ENCODE data around the gene PEX6.
"Not testable (repeated sequence)": the region's sequence is repeated elsewhere in the genome, so short reads cannot be mapped to it uniquely, and the experiment has no call there.

PEX6 gene

DNA sequence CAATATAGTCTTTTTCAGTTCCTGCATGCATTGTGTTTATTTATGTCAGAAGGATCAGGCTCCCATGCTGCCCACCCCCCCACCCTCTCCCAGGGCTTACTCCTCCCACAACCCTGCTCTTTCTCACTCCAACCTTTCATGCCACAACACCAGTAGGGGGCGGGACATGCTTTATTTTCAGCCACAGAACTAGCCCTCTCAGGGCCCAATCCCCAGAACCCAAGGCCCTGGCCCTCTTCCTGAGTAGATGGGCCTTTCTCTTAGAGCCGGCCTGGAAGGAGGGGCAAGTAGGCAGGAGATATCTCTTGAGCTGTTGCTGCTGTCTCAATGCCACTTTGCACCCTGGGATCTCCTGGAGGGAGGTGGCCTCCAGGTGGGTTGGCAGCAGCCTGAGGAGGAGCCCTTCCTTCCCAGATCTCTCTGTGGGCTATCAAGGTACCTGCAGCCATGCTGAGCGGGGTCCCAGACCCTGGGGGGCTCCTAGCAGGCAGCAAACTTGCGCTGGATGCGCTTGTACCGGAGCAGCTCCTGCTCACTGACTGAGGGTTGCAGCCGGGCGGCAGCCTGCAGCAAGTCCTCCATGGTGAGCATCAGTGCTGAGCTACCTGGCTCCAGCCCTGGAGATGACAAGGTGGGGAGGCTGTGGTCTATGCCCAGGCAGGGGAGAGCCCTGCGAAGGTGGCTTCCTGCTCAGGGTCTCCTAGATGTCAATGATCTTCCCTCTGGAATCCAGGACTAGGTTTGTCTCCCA lies 15.0 kb downstream of the PEX6 start:
- Histone ChIP-seq H3K4me3 (ENCODE audit: low read depth, low read length) (no peak overlapping the region), H3K9me3 (ENCODE audit: control insufficient read depth, insufficient read depth, low read length) (no peaks in the 10 kb centered on the region), H3K4me1 (ENCODE audit: control insufficient read depth, insufficient read depth, low read length) (peaks cover 4% of the 10 kb centered on the region; the same call in 1 of the 2 replicates), H3K9ac (ENCODE audit: low read depth, low read length) (no peak overlapping the region), H3K27me3 (ENCODE audit: control insufficient read depth, insufficient read depth, low read length) (peaks cover 16% of the 10 kb centered on the region), H3K27ac (ENCODE audit: low read depth, low read length) (peak overlapping the region; percentile 40), H3K36me3 (ENCODE audit: control insufficient read depth, insufficient read depth, low read length) (peaks cover 4% of the 10 kb centered on the region; the same call in 1 of the 2 replicates)

DNA sequence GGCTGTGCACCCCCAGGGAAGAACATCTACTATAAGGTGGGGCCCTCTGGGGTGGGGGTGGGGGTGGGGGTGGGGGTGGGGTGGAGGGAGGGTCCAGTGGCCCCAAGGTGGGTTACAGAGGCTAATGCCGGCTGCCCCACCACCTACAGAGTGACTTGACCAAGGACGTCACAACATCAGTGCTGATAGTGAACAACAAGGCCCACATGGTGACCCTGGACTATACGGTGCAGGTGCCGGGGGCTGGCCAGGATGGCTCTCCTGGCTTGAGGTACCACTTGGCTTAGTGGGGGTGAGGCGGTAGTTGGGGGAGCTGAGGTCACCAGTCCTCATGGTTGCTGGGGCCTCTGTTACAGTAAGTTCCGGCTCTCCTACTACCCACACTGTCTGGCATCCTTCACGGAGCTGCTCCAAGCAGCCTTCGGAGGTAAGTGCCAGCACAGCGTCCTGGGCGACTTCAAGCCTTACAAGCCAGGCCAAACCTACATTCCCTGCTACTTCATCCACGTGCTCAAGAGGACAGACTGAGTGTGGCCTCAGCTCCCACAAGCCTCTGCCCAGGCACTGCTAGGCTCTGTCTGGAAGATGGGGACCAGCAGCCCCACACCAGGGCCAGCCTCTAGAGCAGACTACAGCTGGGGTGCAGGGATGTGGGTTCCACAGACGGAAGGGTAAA lies 15.7 kb downstream of the PEX6 start:
- H3K36me3 ChIP-seq (ENCODE audit: control insufficient read depth, insufficient read depth, low read length): peaks cover 4% of the 10 kb centered on the region; the same call in 1 of the 2 replicates
- no peaks in the 10 kb centered on the region for H3K9me3 ChIP-seq (ENCODE audit: control insufficient read depth, insufficient read depth, low read length)
- no peak overlapping the region for H3K4me3 ChIP-seq (ENCODE audit: low read depth, low read length)
- H3K27ac ChIP-seq (ENCODE audit: low read depth, low read length): no peak overlapping the region
- H3K9ac ChIP-seq (ENCODE audit: low read depth, low read length): no peak overlapping the region
- H3K4me1 ChIP-seq (ENCODE audit: control insufficient read depth, insufficient read depth, low read length): peaks cover 4% of the 10 kb centered on the region; the same call in 1 of the 2 replicates
- H3K27me3 ChIP-seq (ENCODE audit: control insufficient read depth, insufficient read depth, low read length): peaks cover 16% of the 10 kb centered on the region

DNA sequence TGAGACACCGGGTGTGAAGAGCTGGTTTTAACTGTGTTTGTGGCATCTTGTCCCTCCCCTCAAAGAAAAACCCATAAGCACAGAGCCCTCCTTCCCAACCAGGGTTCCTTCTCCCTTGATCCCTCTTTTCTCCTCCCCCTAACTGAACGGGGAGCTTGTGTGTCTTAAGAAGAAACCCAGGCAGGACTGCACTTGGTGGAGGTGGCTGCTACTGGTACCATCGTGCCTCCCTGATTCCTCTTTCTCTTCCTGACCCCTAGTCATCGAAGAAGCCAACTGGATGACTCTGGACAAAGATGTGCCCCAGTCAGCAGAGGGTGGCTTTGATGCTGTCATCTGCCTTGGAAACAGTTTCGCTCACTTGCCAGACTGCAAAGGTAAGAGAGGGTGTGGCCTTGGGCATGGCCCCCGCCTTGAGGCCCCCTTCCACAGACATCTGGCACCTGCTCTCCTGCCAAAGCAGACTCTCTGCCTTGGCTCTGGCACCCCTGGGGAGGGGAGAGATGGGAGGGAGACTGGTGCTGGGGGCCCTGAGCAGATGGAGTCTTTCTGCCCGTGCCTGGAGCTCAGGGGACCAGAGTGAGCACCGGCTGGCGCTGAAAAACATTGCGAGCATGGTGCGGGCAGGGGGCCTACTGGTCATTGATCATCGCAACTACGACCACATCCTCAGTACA lies 16.3 kb downstream of the PEX6 start:
- peaks cover 4% of the 10 kb centered on the region; the same call in 1 of the 2 replicates for H3K36me3 ChIP-seq (ENCODE audit: control insufficient read depth, insufficient read depth, low read length)
- H3K27me3 ChIP-seq (ENCODE audit: control insufficient read depth, insufficient read depth, low read length): peaks cover 16% of the 10 kb centered on the region
- H3K9ac ChIP-seq (ENCODE audit: low read depth, low read length): no peak overlapping the region
- H3K27ac ChIP-seq (ENCODE audit: low read depth, low read length): no peak overlapping the region
- H3K4me1 ChIP-seq (ENCODE audit: control insufficient read depth, insufficient read depth, low read length): peaks cover 4% of the 10 kb centered on the region; the same call in 1 of the 2 replicates
- H3K4me3 ChIP-seq (ENCODE audit: low read depth, low read length): no peak overlapping the region
- H3K9me3 ChIP-seq (ENCODE audit: control insufficient read depth, insufficient read depth, low read length): no peaks in the 10 kb centered on the region

DNA sequence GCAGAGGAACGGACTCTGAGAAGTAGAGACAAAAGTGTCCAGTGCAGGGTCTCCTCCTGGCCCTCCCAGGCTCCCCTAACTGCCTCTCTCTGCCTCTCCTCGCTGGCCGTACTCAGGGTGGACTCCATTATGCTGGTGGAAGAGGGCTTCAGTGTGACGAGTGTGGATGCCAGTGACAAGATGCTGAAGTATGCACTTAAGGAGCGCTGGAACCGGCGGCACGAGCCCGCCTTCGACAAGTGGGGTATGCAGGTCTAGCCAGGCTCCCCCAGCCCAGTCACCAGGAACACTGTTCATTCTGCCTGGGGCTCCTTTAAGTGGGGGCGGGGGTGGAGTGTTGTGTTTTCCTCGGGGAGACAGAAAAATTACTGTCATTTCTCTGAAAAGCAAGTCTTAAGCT lies 16.9 kb downstream of the PEX6 start:
- Histone ChIP-seq H3K36me3 (ENCODE audit: control insufficient read depth, insufficient read depth, low read length) (peaks cover 4% of the 10 kb centered on the region; the same call in 1 of the 2 replicates), H3K4me1 (ENCODE audit: control insufficient read depth, insufficient read depth, low read length) (peaks cover 4% of the 10 kb centered on the region; the same call in 1 of the 2 replicates), H3K27me3 (ENCODE audit: control insufficient read depth, insufficient read depth, low read length) (peaks cover 16% of the 10 kb centered on the region), H3K9me3 (ENCODE audit: control insufficient read depth, insufficient read depth, low read length) (no peaks in the 10 kb centered on the region), H3K4me3 (ENCODE audit: low read depth, low read length) (no peak overlapping the region), H3K9ac (ENCODE audit: low read depth, low read length) (no peak overlapping the region), H3K27ac (ENCODE audit: low read depth, low read length) (no peak overlapping the region)

DNA sequence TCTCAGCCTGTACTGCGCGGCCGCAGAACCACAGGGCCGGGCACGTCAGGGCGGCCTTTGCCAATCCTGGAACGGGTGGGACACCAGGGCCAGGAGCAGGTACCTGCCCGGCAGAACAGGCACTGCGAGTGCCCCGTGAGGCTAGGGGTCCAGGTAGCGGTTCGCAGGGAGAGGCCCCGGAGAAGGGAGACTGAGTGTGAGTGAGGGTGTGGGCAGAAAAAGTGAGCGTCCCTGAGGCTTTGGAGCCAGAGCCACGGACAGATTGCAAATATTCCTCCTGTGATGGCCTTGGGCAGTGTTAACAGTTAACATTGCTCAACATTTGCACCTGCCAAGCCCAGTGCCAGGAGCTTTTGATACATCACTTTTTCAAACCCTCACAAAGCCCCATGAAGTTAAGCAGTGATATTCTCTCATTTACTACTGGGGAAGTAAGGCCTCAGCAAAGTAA lies 17.9 kb downstream of the PEX6 start:
- Histone ChIP-seq H3K9ac (ENCODE audit: low read depth, low read length) (no peak overlapping the region), H3K27me3 (ENCODE audit: control insufficient read depth, insufficient read depth, low read length) (peaks cover 16% of the 10 kb centered on the region), H3K27ac (ENCODE audit: low read depth, low read length) (no peak overlapping the region), H3K4me1 (ENCODE audit: control insufficient read depth, insufficient read depth, low read length) (peaks cover 4% of the 10 kb centered on the region; the same call in 1 of the 2 replicates), H3K36me3 (ENCODE audit: control insufficient read depth, insufficient read depth, low read length) (peaks cover 4% of the 10 kb centered on the region; the same call in 1 of the 2 replicates), H3K4me3 (ENCODE audit: low read depth, low read length) (peak overlapping the region; percentile 80), H3K9me3 (ENCODE audit: control insufficient read depth, insufficient read depth, low read length) (no peaks in the 10 kb centered on the region)

DNA sequence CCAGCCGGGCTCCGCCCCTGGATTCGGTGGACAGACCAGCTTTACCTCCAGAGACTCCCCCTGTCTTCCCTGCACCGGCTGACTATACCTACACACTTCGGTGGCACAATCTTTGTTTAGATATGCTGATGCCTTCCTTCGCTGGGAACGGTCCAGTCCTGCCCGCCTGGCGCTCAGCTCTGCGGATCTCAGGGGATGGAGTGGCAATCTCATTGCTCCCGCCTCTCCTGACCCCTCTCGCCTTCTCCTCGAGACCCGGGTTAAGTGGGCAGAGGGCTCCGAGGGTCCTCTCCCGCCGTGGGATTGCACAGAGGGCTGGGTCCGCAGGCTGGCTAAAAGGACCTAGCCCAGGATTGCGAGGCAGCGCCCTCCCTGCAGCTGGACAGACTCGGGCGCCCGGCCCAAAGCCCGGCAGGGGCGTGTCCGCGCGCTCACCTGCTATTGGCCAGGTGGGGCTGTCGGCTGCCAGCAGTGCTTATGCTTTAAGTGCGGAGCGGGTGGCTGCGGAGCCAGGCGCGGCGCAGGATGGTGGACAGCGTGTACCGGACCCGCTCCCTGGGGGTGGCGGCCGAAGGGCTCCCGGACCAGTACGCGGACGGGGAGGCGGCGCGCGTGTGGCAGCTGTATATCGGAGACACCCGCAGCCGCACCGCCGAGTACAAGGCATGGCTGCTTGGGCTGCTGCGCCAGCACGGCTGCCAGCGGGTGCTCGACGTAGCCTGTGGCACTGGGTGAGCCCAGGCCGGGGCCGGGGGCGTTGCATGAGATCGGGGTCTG lies 18.6 kb downstream of the PEX6 start, which contains the start of gene GNMT:
Gene GNMT, plus strand, starts transcription at position 512 of the 777 bp plus-strand sequence. Its CDS starts 14 bp downstream, at position 526.
- Histone ChIP-seq H3K27ac (ENCODE audit: low read depth, low read length) (no peak within 1 kb of the TSS), H3K9ac (ENCODE audit: low read depth, low read length) (peak within 1 kb of the TSS; percentile 47; the same call in 1 of the 2 replicates), H3K4me1 (ENCODE audit: control insufficient read depth, insufficient read depth, low read length) (peaks cover 4% of the 10 kb centered on the region; the same call in 1 of the 2 replicates), H3K4me3 (ENCODE audit: low read depth, low read length) (peak within 1 kb of the TSS; percentile 80), H3K9me3 (ENCODE audit: control insufficient read depth, insufficient read depth, low read length) (no peaks in the 10 kb centered on the region), H3K27me3 (ENCODE audit: control insufficient read depth, insufficient read depth, low read length) (peaks cover 16% of the 10 kb centered on the region), H3K36me3 (ENCODE audit: control insufficient read depth, insufficient read depth, low read length) (peaks cover 4% of the 10 kb centered on the region; the same call in 1 of the 2 replicates)

DNA sequence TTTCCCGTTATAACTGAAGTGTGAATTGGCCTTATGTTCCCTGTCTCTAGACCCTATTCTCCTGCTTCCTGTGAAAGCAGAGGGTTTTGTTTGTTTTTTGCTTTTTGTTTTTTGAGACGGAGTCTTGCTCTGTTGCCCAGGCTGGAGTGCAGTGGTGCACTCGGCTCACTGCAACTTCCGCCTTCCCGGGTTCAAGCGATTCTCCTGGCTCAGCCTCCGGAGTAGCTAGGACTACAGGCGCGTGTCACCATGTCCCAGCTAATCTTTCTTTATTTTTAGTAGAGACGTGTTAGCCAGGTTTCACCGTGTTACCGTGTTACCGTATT lies 19.1 kb downstream of the PEX6 start:
- no peaks in the 10 kb centered on the region for H3K9me3 ChIP-seq (ENCODE audit: control insufficient read depth, insufficient read depth, low read length)
- H3K9ac ChIP-seq (ENCODE audit: low read depth, low read length): peak overlapping the region; percentile 47; the same call in 1 of the 2 replicates
- H3K4me3 ChIP-seq (ENCODE audit: low read depth, low read length): peak overlapping the region; percentile 80
- H3K36me3 ChIP-seq (ENCODE audit: control insufficient read depth, insufficient read depth, low read length): peaks cover 4% of the 10 kb centered on the region; the same call in 1 of the 2 replicates
- H3K27ac ChIP-seq (ENCODE audit: low read depth, low read length): no peak overlapping the region
- peaks cover 16% of the 10 kb centered on the region for H3K27me3 ChIP-seq (ENCODE audit: control insufficient read depth, insufficient read depth, low read length)
- peaks cover 4% of the 10 kb centered on the region; the same call in 1 of the 2 replicates for H3K4me1 ChIP-seq (ENCODE audit: control insufficient read depth, insufficient read depth, low read length)

DNA sequence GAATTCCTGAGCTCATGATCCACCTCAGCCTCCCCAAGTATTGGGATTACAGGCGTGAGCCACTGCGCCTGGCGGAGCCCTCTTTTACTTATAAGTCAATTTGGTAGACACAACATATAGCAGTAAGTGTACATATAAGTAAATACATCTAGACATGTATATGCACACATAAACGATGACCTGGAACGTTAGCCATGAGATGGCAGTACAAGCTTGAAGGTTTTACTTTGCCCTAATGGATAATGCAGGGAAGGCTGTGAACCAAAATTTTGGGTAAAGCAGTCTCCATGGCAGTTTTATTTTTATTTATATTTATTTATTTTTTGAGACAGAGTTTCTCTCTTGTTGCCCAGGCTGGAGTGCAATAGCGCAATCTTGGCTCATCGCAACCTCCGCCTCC lies 20.9 kb downstream of the PEX6 start:
- H3K36me3 ChIP-seq (ENCODE audit: control insufficient read depth, insufficient read depth, low read length): no peaks in the 10 kb centered on the region
- H3K4me3 ChIP-seq (ENCODE audit: low read depth, low read length): no peak overlapping the region
- H3K27me3 ChIP-seq (ENCODE audit: control insufficient read depth, insufficient read depth, low read length): peaks cover 16% of the 10 kb centered on the region
- H3K9ac ChIP-seq (ENCODE audit: low read depth, low read length): no peak overlapping the region
- no peaks in the 10 kb centered on the region; the same call in 1 of the 2 replicates for H3K4me1 ChIP-seq (ENCODE audit: control insufficient read depth, insufficient read depth, low read length)
- no peaks in the 10 kb centered on the region for H3K9me3 ChIP-seq (ENCODE audit: control insufficient read depth, insufficient read depth, low read length)
- H3K27ac ChIP-seq (ENCODE audit: low read depth, low read length): no peak overlapping the region

DNA sequence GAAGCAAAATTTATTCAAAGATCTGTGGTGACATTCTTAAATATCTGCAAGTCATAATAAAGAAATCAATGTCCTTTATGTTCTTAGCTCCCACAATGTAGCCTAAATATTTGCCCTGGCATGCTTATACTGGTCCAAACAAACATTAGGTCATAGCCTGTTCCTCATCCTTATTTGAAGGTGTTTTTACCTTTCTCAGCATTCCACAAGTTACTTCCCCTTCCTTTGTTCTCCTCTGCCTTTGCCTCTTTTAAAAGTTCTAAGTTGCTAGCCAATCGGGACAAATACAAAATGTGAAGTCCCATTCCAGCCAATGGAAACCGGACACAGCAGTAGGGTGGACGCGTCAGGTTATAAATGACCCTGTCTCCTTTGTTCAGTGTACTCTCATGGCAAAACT lies 24.6 kb downstream of the PEX6 start:
- H3K4me3 ChIP-seq (ENCODE audit: low read depth, low read length); H3K27me3 ChIP-seq (ENCODE audit: control insufficient read depth, insufficient read depth, low read length); H3K9ac ChIP-seq (ENCODE audit: low read depth, low read length); H3K27ac ChIP-seq (ENCODE audit: low read depth, low read length); H3K4me1 ChIP-seq (ENCODE audit: control insufficient read depth, insufficient read depth, low read length); H3K36me3 ChIP-seq (ENCODE audit: control insufficient read depth, insufficient read depth, low read length); H3K9me3 ChIP-seq (ENCODE audit: control insufficient read depth, insufficient read depth, low read length): not testable (repeated sequence)

DNA sequence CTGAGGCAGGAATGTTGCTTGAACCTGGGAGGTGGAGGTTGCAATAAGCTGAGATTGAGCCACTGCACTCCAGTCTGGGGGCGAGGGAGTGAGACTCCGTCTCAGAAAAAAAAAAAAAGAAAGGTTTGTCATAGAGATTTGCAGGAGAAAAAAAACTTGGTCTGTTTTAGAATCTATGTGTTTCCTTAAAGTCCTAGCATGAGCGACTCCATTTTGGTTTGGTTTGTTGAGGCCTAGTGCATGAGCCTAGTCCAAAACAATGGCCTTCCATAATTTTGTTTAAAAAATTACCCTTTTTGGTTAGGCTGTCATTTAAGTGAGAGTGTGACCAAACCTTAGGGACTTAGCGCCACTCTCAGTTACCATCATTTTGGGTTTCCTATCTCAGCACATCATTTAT lies 26.6 kb downstream of the PEX6 start:
- no peaks in the 10 kb centered on the region for H3K27me3 ChIP-seq (ENCODE audit: control insufficient read depth, insufficient read depth, low read length)
- H3K9me3 ChIP-seq (ENCODE audit: control insufficient read depth, insufficient read depth, low read length): no peaks in the 10 kb centered on the region
- no peak overlapping the region for H3K27ac ChIP-seq (ENCODE audit: low read depth, low read length)
- H3K4me3 ChIP-seq (ENCODE audit: low read depth, low read length): no peak overlapping the region
- no peaks in the 10 kb centered on the region for H3K36me3 ChIP-seq (ENCODE audit: control insufficient read depth, insufficient read depth, low read length)
- H3K9ac ChIP-seq (ENCODE audit: low read depth, low read length): no peak overlapping the region
- no peaks in the 10 kb centered on the region for H3K4me1 ChIP-seq (ENCODE audit: control insufficient read depth, insufficient read depth, low read length)
